BLaER1 treated with 17β-estradiol and CSF1 and Interleukin-3, amounts not matched to agents 10 nM and 100 nM (cell line): ENCODE results near the gene ZBTB21.

Source experiments
- H3K27ac ChIP-seq, 11 experiments: shearing (Covaris generic); formaldehyde crosslinking; 2 replicates each; pipeline ENCODE4 v1.8.1; 2022
- H3K27me3 ChIP-seq, 11 experiments: shearing (Covaris generic); formaldehyde crosslinking; 2 replicates each; pipeline ENCODE4 v1.8.1; 2022
- H3K36me3 ChIP-seq, 11 experiments: shearing (Covaris generic); formaldehyde crosslinking; 2 replicates each; pipeline ENCODE4 v1.8.1; 2022
- H3K4me1 ChIP-seq, 10 experiments: shearing (Covaris generic); formaldehyde crosslinking; 2 replicates each; pipeline ENCODE4 v1.8.1; 2022
- H3K4me2 ChIP-seq, 11 experiments: shearing (Covaris generic); formaldehyde crosslinking; 2 replicates each; pipeline ENCODE4 v1.8.1; 2022
- H3K4me3 ChIP-seq, 10 experiments: shearing (Covaris generic); formaldehyde crosslinking; 2 replicates each; pipeline ENCODE4 v1.8.1; 2022
- H3K9ac ChIP-seq, 11 experiments: shearing (Covaris generic); formaldehyde crosslinking; 2 replicates each; pipeline ENCODE4 v1.8.1; 2022
- H3K9me3 ChIP-seq, 11 experiments: shearing (Covaris generic); formaldehyde crosslinking; replicated peaks in 1 of 11; 2 replicates each; pipeline ENCODE4 v1.8.1; 2022
- H4K20me1 ChIP-seq, 11 experiments: shearing (Covaris generic); formaldehyde crosslinking; 2 replicates each; pipeline ENCODE4 v1.8.1; 2022
- Cebpa-rat ChIP-seq, 11 experiments: shearing (Covaris generic); IDR thresholded peaks; 2 replicates each; pipeline ENCODE4 v1.8.1; 2022

ZBTB21 gene

GRCh38 chr21:42016364-42016985, 6.3 kb upstream of the ZBTB21 start:
- H3K27ac ChIP-seq: no peak overlapping the region
- H3K27me3 ChIP-seq: peaks cover 16 to 21% (median 20%) of the 10 kb centered on the region in 11 experiments
- H3K9ac ChIP-seq: no peak overlapping the region
- H3K4me2 ChIP-seq: no peak overlapping the region
- H4K20me1 ChIP-seq: peaks cover 0 to 5% (median 0%) of the 10 kb centered on the region in 11 experiments; a peak in 1 of 22 replicates
- H3K9me3 ChIP-seq: peaks cover 0 to 8% (median 6%) of the 10 kb centered on the region in 11 experiments; a peak in 8 of 22 replicates
- H3K4me1 ChIP-seq: peaks cover 0 to 5% (median 0%) of the 10 kb centered on the region in 10 experiments; a peak in 3 of 20 replicates
- no peak overlapping the region for H3K4me3 ChIP-seq
- no peaks in the 10 kb centered on the region for H3K36me3 ChIP-seq
- TF ChIP-seq Cebpa-rat (IDR thresholded peaks at IDR 0.05): no peak

DNA sequence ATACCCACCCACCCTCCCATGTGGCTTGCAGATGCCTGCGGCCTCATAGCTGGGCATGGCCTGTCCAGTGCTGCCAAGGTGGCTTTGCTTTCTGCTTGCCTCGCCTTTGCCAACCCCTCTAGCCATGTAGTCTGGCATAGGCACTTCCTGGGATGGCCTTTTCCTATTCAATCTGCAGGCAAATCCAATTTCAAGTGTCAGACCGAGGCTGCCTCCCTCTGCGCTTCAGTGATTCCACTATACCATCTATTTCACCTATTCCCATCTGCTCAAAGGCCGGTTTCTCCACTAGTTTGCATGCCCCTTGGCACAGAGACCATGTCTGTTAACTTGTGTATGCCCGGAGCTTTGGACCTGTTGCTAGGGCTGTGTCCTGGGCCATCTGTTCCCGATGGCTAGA, 3.8 kb upstream of the ZBTB21 start:
- no peak overlapping the region for H3K27ac ChIP-seq
- peaks cover 0 to 12% (median 0%) of the 10 kb centered on the region in 11 experiments; a peak in 3 of 22 replicates for H4K20me1 ChIP-seq
- H3K27me3 ChIP-seq: peaks cover 28 to 39% (median 35%) of the 10 kb centered on the region in 11 experiments
- no peak for TF ChIP-seq Cebpa-rat (IDR thresholded peaks at IDR 0.05)
- no peaks in the 10 kb centered on the region for H3K36me3 ChIP-seq
- H3K9ac ChIP-seq: no peak overlapping the region
- no peak overlapping the region for H3K4me2 ChIP-seq
- peaks cover 0 to 8% (median 6%) of the 10 kb centered on the region in 11 experiments; a peak in 8 of 22 replicates for H3K9me3 ChIP-seq
- H3K4me3 ChIP-seq: no peak overlapping the region
- H3K4me1 ChIP-seq: peaks cover 0 to 15% (median 10%) of the 10 kb centered on the region in 10 experiments; a peak in 16 of 20 replicates

DNA sequence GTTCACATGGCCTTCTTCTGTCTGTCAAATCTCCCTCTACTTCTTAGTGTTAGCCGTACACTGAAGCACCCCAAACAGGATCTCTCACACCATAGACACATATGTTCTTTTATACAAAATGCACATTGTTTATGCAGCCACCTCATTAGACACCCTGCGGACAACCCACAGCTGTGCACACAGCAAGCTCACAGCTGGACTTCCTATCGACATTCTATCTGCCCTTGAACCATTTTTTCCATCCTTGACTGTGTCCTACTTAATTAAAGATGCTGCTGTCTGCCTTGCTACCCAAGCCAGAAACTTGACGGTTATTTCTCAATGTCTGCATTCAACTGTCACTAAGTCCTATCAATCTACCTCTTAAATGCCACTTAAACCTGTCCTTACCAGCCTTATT, 3.2 kb upstream of the ZBTB21 start:
- no peak overlapping the region for H3K4me3 ChIP-seq
- H3K27ac ChIP-seq: no peak overlapping the region
- no peaks in the 10 kb centered on the region for H3K36me3 ChIP-seq
- H4K20me1 ChIP-seq: peaks cover 0 to 16% (median 0%) of the 10 kb centered on the region in 11 experiments; a peak in 3 of 22 replicates
- H3K4me2 ChIP-seq: no peak overlapping the region
- no peak for TF ChIP-seq Cebpa-rat (IDR thresholded peaks at IDR 0.05)
- peaks cover 0 to 8% (median 6%) of the 10 kb centered on the region in 11 experiments; a peak in 8 of 22 replicates for H3K9me3 ChIP-seq
- H3K4me1 ChIP-seq: peaks cover 5 to 21% (median 13%) of the 10 kb centered on the region in 10 experiments; a peak in 16 of 20 replicates
- no peak overlapping the region for H3K9ac ChIP-seq
- H3K27me3 ChIP-seq: peaks cover 28 to 43% (median 38%) of the 10 kb centered on the region in 11 experiments

DNA sequence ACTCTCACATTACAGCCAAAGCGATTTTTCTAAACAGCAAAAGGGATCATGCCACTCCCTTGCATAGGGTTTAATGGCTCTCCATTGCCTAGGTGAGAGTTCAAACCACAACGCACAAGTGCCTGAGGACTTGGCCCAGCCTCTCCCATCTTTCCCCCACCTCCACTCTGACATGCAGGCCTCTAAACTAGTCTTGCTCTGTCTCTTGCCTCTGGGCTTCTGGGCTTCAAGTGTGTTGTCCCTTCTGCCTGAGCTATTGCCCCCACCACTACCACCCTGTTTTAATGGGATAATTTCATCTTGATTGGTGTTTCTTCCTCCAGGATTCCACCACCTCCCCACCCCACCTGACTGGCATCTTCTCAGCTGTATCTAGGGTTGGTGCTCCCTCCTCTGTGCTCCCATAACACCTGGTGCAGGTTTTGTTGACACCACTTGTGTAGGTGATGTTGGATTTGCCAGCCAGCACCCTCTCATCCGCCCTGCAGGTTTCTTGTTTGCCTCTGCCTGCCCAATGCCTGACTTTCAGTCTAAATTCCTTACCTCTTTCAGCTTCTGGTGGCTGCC, 2.7 kb upstream of the ZBTB21 start:
- H4K20me1 ChIP-seq: peaks cover 0 to 22% (median 0%) of the 10 kb centered on the region in 11 experiments; a peak in 3 of 22 replicates
- peaks cover 0 to 8% (median 6%) of the 10 kb centered on the region in 11 experiments; a peak in 8 of 22 replicates for H3K9me3 ChIP-seq
- H3K4me1 ChIP-seq: peaks cover 5 to 26% (median 13%) of the 10 kb centered on the region in 10 experiments; a peak in 17 of 20 replicates
- no peak for TF ChIP-seq Cebpa-rat (IDR thresholded peaks at IDR 0.05)
- H3K4me3 ChIP-seq: no peak overlapping the region
- H3K9ac ChIP-seq: no peak overlapping the region
- no peak overlapping the region for H3K4me2 ChIP-seq
- H3K36me3 ChIP-seq: no peaks in the 10 kb centered on the region
- no peak overlapping the region for H3K27ac ChIP-seq
- peaks cover 28 to 48% (median 38%) of the 10 kb centered on the region in 11 experiments for H3K27me3 ChIP-seq

GRCh38 chr21:42012344-42012743, 2.2 kb upstream of the ZBTB21 start:
- peaks cover 0 to 26% (median 0%) of the 10 kb centered on the region in 11 experiments; a peak in 3 of 22 replicates for H4K20me1 ChIP-seq
- peaks cover 0 to 3% (median 0%) of the 10 kb centered on the region in 11 experiments; a peak in 1 of 22 replicates for H3K36me3 ChIP-seq
- no peak for TF ChIP-seq Cebpa-rat (IDR thresholded peaks at IDR 0.05)
- no peak overlapping the region for H3K4me2 ChIP-seq
- H3K9ac ChIP-seq: no peak overlapping the region
- H3K4me3 ChIP-seq: no peak overlapping the region
- peaks cover 0 to 8% (median 6%) of the 10 kb centered on the region in 11 experiments; a peak in 8 of 22 replicates for H3K9me3 ChIP-seq
- H3K27ac ChIP-seq: no peak overlapping the region
- H3K27me3 ChIP-seq: peaks cover 28 to 51% (median 38%) of the 10 kb centered on the region in 11 experiments
- H3K4me1 ChIP-seq: peaks cover 5 to 30% (median 13%) of the 10 kb centered on the region in 10 experiments; a peak in 17 of 20 replicates

GRCh38 chr21:42010507-42011495, 641 bp upstream of the ZBTB21 start:
- peak overlapping the region; percentile 79 to 90 (median 86) for H3K4me3 ChIP-seq
- peak overlapping the region; percentile 1 to 94 (median 90); a peak in 21 of 22 replicates for H3K27ac ChIP-seq
- H3K9ac ChIP-seq: peak overlapping the region; percentile 74 to 92 (median 87)
- no peak for TF ChIP-seq Cebpa-rat (IDR thresholded peaks at IDR 0.05)
- peaks cover 0 to 3% (median 0%) of the 10 kb centered on the region in 11 experiments; a peak in 1 of 22 replicates for H3K36me3 ChIP-seq
- H3K9me3 ChIP-seq: peaks cover 0 to 8% (median 6%) of the 10 kb centered on the region in 11 experiments; a peak in 8 of 22 replicates
- peaks cover 28 to 51% (median 38%) of the 10 kb centered on the region in 11 experiments for H3K27me3 ChIP-seq
- H3K4me2 ChIP-seq: peak overlapping the region; percentile 80 to 100 (median 98)
- peaks cover 0 to 30% (median 0%) of the 10 kb centered on the region in 11 experiments; a peak in 3 of 22 replicates for H4K20me1 ChIP-seq
- peaks cover 5 to 30% (median 13%) of the 10 kb centered on the region in 10 experiments; a peak in 17 of 20 replicates for H3K4me1 ChIP-seq

DNA sequence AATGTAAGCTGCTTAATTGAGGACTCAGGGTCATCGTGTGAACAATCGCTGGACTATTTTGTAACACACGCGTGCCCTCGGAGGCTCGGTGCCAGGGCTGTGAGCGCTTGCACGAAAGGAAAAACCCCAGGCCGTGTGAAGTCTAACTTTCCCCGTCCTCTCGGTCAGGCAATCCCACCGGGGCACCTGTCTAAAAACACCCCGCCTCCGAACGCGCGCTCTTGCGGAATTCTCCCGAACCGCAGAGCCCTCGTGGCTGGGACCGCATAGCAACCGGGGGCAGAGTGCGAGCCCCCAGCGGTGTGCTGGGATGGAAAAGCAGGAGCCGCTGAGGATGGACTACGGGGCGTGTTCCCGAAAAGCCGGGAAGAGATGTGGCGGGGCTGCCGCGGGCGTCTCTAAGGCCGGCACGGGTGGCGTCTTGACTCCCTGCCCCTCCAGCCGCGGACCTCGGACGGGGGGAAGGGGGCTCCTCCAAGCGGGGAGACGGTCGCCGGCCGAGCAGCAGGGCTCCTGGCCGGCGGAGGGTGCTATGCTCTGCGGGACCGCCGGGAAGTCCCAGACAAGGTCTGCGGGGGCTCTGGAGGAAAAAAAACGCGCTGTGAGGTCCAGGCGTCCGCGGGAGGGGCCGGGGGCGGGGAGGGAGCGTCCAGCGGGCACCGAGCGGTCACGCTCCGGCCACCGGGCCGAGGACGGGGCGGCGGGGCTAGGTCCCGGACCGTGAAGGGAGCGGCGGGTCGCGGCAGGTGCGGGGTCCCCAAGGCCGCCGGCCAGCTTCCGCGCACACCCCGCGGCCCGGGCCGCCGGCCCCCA, 936 bp downstream of the ZBTB21 start:
- TF ChIP-seq Cebpa-rat (IDR thresholded peaks at IDR 0.05): no peak
- Histone ChIP-seq H3K9ac (peak overlapping the region; percentile 74 to 94 (median 87)), H3K36me3 (peaks cover 0 to 3% (median 0%) of the 10 kb centered on the region in 11 experiments; a peak in 1 of 22 replicates), H3K27me3 (peaks cover 28 to 51% (median 38%) of the 10 kb centered on the region in 11 experiments), H3K9me3 (no peaks in the 10 kb centered on the region), H3K27ac (peak overlapping the region; percentile 80 to 94 (median 91)), H3K4me1 (peaks cover 5 to 30% (median 13%) of the 10 kb centered on the region in 10 experiments; a peak in 17 of 20 replicates), H3K4me3 (peak overlapping the region; percentile 79 to 90 (median 86)), H3K4me2 (peak overlapping the region; percentile 79 to 100 (median 98)), H4K20me1 (peaks cover 0 to 41% (median 0%) of the 10 kb centered on the region in 11 experiments; a peak in 3 of 22 replicates)
